Ishikawa (cell line): ENCODE results near the gene AP1AR.

Source experiments
- CEBPB ChIP-seq: IDR thresholded peaks from 2 replicates; pipeline ENCODE4 v1.6.1; 2012
- EGR1 ChIP-seq: IDR thresholded peaks from 2 replicates; pipeline ENCODE4 v1.6.1; 2012
- EP300 ChIP-seq: IDR thresholded peaks from 2 replicates; pipeline ENCODE4 v1.6.1; 2012; ENCODE audit warnings: borderline replicate concordance
- FOXM1 ChIP-seq: IDR thresholded peaks from 2 replicates; pipeline ENCODE4 v1.6.1; 2012; ENCODE audit warnings: low read depth, borderline replicate concordance
- NFIC ChIP-seq: IDR thresholded peaks from 2 replicates; pipeline ENCODE4 v1.6.1; 2012
- RAD21 ChIP-seq: IDR thresholded peaks from 2 replicates; pipeline ENCODE4 v1.6.1; 2012; ENCODE audit warnings: low read depth
- REST ChIP-seq: IDR thresholded peaks from 2 replicates; pipeline ENCODE4 v1.6.1; 2012; ENCODE audit warnings: low read depth, mild to moderate bottlenecking
- TAF1 ChIP-seq: IDR thresholded peaks from 2 replicates; pipeline ENCODE4 v1.6.1; 2012; ENCODE audit warnings: low read depth, mild to moderate bottlenecking
- TCF12 ChIP-seq: IDR thresholded peaks from 2 replicates; pipeline ENCODE4 v1.6.1; 2012; ENCODE audit warnings: low read depth
- TEAD4 ChIP-seq: IDR thresholded peaks from 2 replicates; pipeline ENCODE4 v1.6.1; 2012
- USF1 ChIP-seq: IDR thresholded peaks from 2 replicates; pipeline ENCODE4 v1.6.1; 2012
- YY1 ChIP-seq: IDR thresholded peaks from 2 replicates; pipeline ENCODE4 v1.6.1; 2012; ENCODE audit warnings: low read depth
- ZBTB7A ChIP-seq: IDR thresholded peaks from 2 replicates; pipeline ENCODE4 v1.6.1; 2012; ENCODE audit warnings: low read depth

The AP1AR gene

DNA sequence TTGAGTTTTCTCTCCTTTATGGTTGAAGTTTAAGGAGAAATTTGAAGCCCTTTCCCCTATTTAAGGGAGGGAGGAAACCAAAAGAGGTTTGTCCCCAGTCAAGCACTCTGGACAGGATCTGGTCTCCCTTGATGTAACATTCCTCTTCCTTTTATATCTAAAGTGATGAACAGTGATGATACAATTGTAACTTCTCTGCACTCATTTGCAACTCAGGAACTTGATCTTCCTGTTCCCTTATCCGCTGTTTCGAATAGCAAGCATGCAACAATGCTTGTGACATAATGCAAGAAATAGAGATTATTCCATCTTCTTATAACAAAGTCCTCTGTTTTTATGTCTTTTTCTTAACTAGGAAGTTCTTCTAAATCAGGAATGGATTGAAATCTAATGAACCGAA is 83.9 kb downstream of the AP1AR start:
- TF ChIP-seq NFIC (no peak), EGR1 (no peak), TEAD4 (no peak), EP300 (no peak), USF1 (no peak), RAD21 (no peak), FOXM1 (no peak), TAF1 (no peak), REST (no peak)

DNA sequence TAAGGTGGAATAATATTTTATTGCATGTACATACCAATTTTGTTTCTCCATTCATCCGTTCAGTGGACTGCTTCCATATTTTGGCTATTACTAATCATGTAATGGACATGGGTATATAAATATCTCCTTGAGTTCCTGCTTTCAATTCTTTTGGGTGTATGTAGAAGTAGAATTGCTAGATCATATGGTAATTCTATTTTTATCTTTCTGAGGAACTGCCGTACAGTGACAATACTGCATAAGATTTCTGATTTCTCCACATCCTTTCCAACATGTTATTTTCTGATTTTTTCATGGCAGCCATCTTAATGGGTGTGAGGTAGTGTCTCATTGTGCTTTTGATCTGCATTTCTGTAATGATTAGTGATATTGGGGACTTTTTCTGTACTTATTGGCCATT is 84.8 kb downstream of the AP1AR start:
- no peak for TF ChIP-seq RAD21

GRCh38 chr4:112318239-112319142 is 86.9 kb downstream of the AP1AR start:
- no peak for TF ChIP-seq EP300
- TF ChIP-seq CEBPB = no peak
- TF ChIP-seq RAD21 = no peak
- no peak for TF ChIP-seq USF1
- TF ChIP-seq NFIC = no peak
- TF ChIP-seq REST = no peak
- TF ChIP-seq EGR1 = no peak
- TF ChIP-seq TEAD4 = no peak
- TF ChIP-seq TCF12 = no peak
- TF ChIP-seq ZBTB7A = no peak
- TF ChIP-seq FOXM1 = no peak
- no peak for TF ChIP-seq YY1
- no peak for TF ChIP-seq TAF1
